ENCODE measurements around the gene SLC35F1.

- no peak for TF ChIP-seq CTCF (IDR thresholded peaks at IDR 0.05)
- no peak for TF ChIP-seq POLR2A (IDR thresholded peaks at IDR 0.05)
- TF ChIP-seq EP300 (IDR thresholded peaks at IDR 0.05), result no peak
- no peak for TF ChIP-seq POLR2AphosphoS5 (IDR thresholded peaks at IDR 0.05)
Measured at GRCh38 chr6:118186672-118187567, 279.9 kb downstream of the SLC35F1 start.
